ENCODE data around the gene SERPINA4. TPM values are rescaled to one million over a fixed set of nuclear protein-coding genes. Genes with fewer than 3 reads are reported as not detected.

The SERPINA4 gene
- total RNA-seq, 3 donors from 2014 or later (not counting 1 experiment from before 2014, with no cell fraction given): not detected

GRCh38 chr14:94536836-94537235 lies 24.4 kb upstream of the SERPINA4 start:
- DNase-seq: no peak
- peaks cover 7 to 23% of the 10 kb centered on the region in 2 donors for H3K27me3 Mint-ChIP-seq (ENCODE audit: low read depth in 2 of 2)
- Histone ChIP-seq H3K4me3 (ENCODE audit: low read length) (no peak overlapping the region), H3K27me3 (ENCODE audit: control insufficient read depth, insufficient read depth, low read length) (peaks cover 2% of the 10 kb centered on the region), H3K9me3 (ENCODE audit: control insufficient read depth, insufficient read depth, low read length) (no peaks in the 10 kb centered on the region), H3K36me3 (ENCODE audit: control insufficient read depth, insufficient read depth, low read length) (no peaks in the 10 kb centered on the region), H3K27ac (ENCODE audit: low read length) (no peak overlapping the region), H3K4me1 (ENCODE audit: control insufficient read depth, insufficient read depth, low read length) (no peaks in the 10 kb centered on the region)
- H3K9me3 Mint-ChIP-seq: no peaks in the 10 kb centered on the region
- no peak overlapping the region for H3K27ac Mint-ChIP-seq
- H3K4me1 Mint-ChIP-seq: no peaks in the 10 kb centered on the region
- TF ChIP-seq CTCF (IDR thresholded peaks at IDR 0.05): no peak
- no peak for ATAC-seq
- intact Hi-C loops (cut with micrococcal nuclease): no loop called here
- no peaks in the 10 kb centered on the region for H3K36me3 Mint-ChIP-seq
- WGBS (ENCODE audit: insufficient coverage): 68% methylated on average over 2 of the region's 2 CpGs
- no peak overlapping the region for H3K4me3 Mint-ChIP-seq

GRCh38 chr14:94538070-94538740 lies 23.0 kb upstream of the SERPINA4 start:
- 92% methylated on average over 5 of the region's 6 CpGs for WGBS (ENCODE audit: insufficient coverage)
- Histone ChIP-seq H3K27me3 (ENCODE audit: control insufficient read depth, insufficient read depth, low read length) (peaks cover 2% of the 10 kb centered on the region), H3K36me3 (ENCODE audit: control insufficient read depth, insufficient read depth, low read length) (no peaks in the 10 kb centered on the region), H3K4me3 (ENCODE audit: low read length) (no peak overlapping the region), H3K9me3 (ENCODE audit: control insufficient read depth, insufficient read depth, low read length) (no peaks in the 10 kb centered on the region), H3K27ac (ENCODE audit: low read length) (no peak overlapping the region), H3K4me1 (ENCODE audit: control insufficient read depth, insufficient read depth, low read length) (no peaks in the 10 kb centered on the region)
- no peak for ATAC-seq
- H3K27me3 Mint-ChIP-seq (ENCODE audit: low read depth in 2 of 2): peaks cover 7 to 23% of the 10 kb centered on the region in 2 donors
- no peak overlapping the region for H3K4me3 Mint-ChIP-seq
- no peak for DNase-seq
- H3K9me3 Mint-ChIP-seq: no peaks in the 10 kb centered on the region
- no peaks in the 10 kb centered on the region for H3K36me3 Mint-ChIP-seq
- intact Hi-C loops (cut with micrococcal nuclease): no loop called here
- H3K27ac Mint-ChIP-seq: no peak overlapping the region
- H3K4me1 Mint-ChIP-seq: no peaks in the 10 kb centered on the region
- TF ChIP-seq CTCF (IDR thresholded peaks at IDR 0.05): no peak

GRCh38 chr14:94539181-94539580 lies 22.1 kb upstream of the SERPINA4 start:
- 80% methylated on average over 7 of the region's 7 CpGs for WGBS (ENCODE audit: insufficient coverage)
- Mint-ChIP-seq H3K36me3 (no peaks in the 10 kb centered on the region), H3K27ac (no peak overlapping the region), H3K4me3 (no peak overlapping the region), H3K27me3 (ENCODE audit: low read depth in 2 of 2) (peaks cover 7 to 23% of the 10 kb centered on the region in 2 donors), H3K4me1 (no peaks in the 10 kb centered on the region), H3K9me3 (no peaks in the 10 kb centered on the region)
- ATAC-seq (no peak), DNase-seq (no peak)
- no peak overlapping the region for H3K4me3 ChIP-seq (ENCODE audit: low read length)
- H3K36me3 ChIP-seq (ENCODE audit: control insufficient read depth, insufficient read depth, low read length): no peaks in the 10 kb centered on the region
- no peak for TF ChIP-seq CTCF (IDR thresholded peaks at IDR 0.05)
- intact Hi-C loops (cut with micrococcal nuclease): no loop called here
- H3K9me3 ChIP-seq (ENCODE audit: control insufficient read depth, insufficient read depth, low read length): no peaks in the 10 kb centered on the region
- no peak overlapping the region for H3K27ac ChIP-seq (ENCODE audit: low read length)
- no peaks in the 10 kb centered on the region for H3K4me1 ChIP-seq (ENCODE audit: control insufficient read depth, insufficient read depth, low read length)
- peaks cover 2% of the 10 kb centered on the region for H3K27me3 ChIP-seq (ENCODE audit: control insufficient read depth, insufficient read depth, low read length)

Data from natural killer cell (primary cell).